Type B pancreatic cell (in vitro differentiated cells): ENCODE data around the gene PAK5. TPM values are rescaled to one million over a fixed set of nuclear protein-coding genes. Genes with fewer than 3 reads are reported as not detected.

ENCODE experiments used
- DNase-seq: peaks from one replicate; pipeline ENCODE4 v3.0.0; 2021; ENCODE audit warnings: mixed read lengths; ENCODE audit not compliant: unreplicated experiment; ENCODE audit errors: extremely low spot score
- H3K27ac Mint-ChIP-seq: 2 replicates; pipeline ENCODE4 v1.8.0; 2021; ENCODE audit warnings: mild to moderate bottlenecking, mixed read lengths
- H3K27me3 Mint-ChIP-seq: 2 replicates; pipeline ENCODE4 v1.8.0; 2021; ENCODE audit warnings: mixed read lengths
- H3K36me3 Mint-ChIP-seq: 2 replicates; pipeline ENCODE4 v1.8.0; 2021; ENCODE audit warnings: mixed read lengths
- H3K4me1 Mint-ChIP-seq: one replicate; pipeline ENCODE4 v1.8.0; 2021; ENCODE audit warnings: mixed read lengths; ENCODE audit not compliant: unreplicated experiment
- H3K4me3 Mint-ChIP-seq: 2 replicates; pipeline ENCODE4 v1.8.0; 2021; ENCODE audit warnings: mild to moderate bottlenecking, mixed read lengths
- H3K9me3 Mint-ChIP-seq: 2 replicates; pipeline ENCODE4 v1.8.0; 2021; ENCODE audit warnings: mixed read lengths
- CTCF ChIP-seq: fragments of 200-600 bp; sonication (generic); conservative IDR thresholded peaks from 2 replicates; pipeline ENCODE4 v1.5.0; 2021; ENCODE audit warnings: antibody characterized with exemption, mild to moderate bottlenecking
- total RNA-seq: library from RNA; stranded (reverse); gene quantifications from 2 replicates; pipeline ENCODE4 v1.2.1, GENCODE V29; 2021; ENCODE audit warnings: low replicate concordance

The PAK5 gene
- total RNA-seq, 1 donor from 2014 or later = 1.8 TPM

GRCh38 chr20:9531581-9531980, 307.3 kb downstream of the PAK5 start:
- H3K4me1 Mint-ChIP-seq = peaks cover 13% of the 10 kb centered on the region
- no peak for DNase-seq
- H3K9me3 Mint-ChIP-seq = no peaks in the 10 kb centered on the region
- H3K4me3 Mint-ChIP-seq = no peak overlapping the region
- H3K27ac Mint-ChIP-seq = no peak overlapping the region
- peaks cover 13% of the 10 kb centered on the region for H3K27me3 Mint-ChIP-seq
- no peak for TF ChIP-seq CTCF
- no peaks in the 10 kb centered on the region for H3K36me3 Mint-ChIP-seq

GRCh38 chr20:9523636-9524035, 315.2 kb downstream of the PAK5 start:
- no peak overlapping the region for H3K27ac Mint-ChIP-seq
- no peak overlapping the region for H3K4me3 Mint-ChIP-seq
- no peaks in the 10 kb centered on the region for H3K9me3 Mint-ChIP-seq
- peaks cover 2% of the 10 kb centered on the region for H3K4me1 Mint-ChIP-seq
- H3K36me3 Mint-ChIP-seq = no peaks in the 10 kb centered on the region
- peaks cover 19% of the 10 kb centered on the region for H3K27me3 Mint-ChIP-seq
- no peak for DNase-seq
- TF ChIP-seq CTCF = no peak

GRCh38 chr20:9520086-9520485, 318.8 kb downstream of the PAK5 start:
- Mint-ChIP-seq H3K4me3 (no peak overlapping the region), H3K27ac (no peak overlapping the region), H3K9me3 (no peaks in the 10 kb centered on the region), H3K36me3 (no peaks in the 10 kb centered on the region), H3K27me3 (peaks cover 50% of the 10 kb centered on the region), H3K4me1 (peaks cover 6% of the 10 kb centered on the region)
- DNase-seq = no peak
- no peak for TF ChIP-seq CTCF

GRCh38 chr20:9518576-9519175, 320.2 kb downstream of the PAK5 start:
- no peak for DNase-seq
- Mint-ChIP-seq H3K4me3 (no peak overlapping the region), H3K9me3 (no peaks in the 10 kb centered on the region), H3K27me3 (peaks cover 64% of the 10 kb centered on the region), H3K4me1 (peaks cover 12% of the 10 kb centered on the region), H3K27ac (no peak overlapping the region), H3K36me3 (no peaks in the 10 kb centered on the region)
- no peak for TF ChIP-seq CTCF

- Mint-ChIP-seq H3K9me3 (no peaks in the 10 kb centered on the region), H3K36me3 (no peaks in the 10 kb centered on the region), H3K4me3 (no peak overlapping the region), H3K4me1 (peaks cover 12% of the 10 kb centered on the region), H3K27me3 (peaks cover 75% of the 10 kb centered on the region), H3K27ac (no peak overlapping the region)
- DNase-seq = no peak
- peak; percentile 50 for TF ChIP-seq CTCF
These were observed 321.3 kb downstream of the PAK5 start for GRCh38 chr20:9517297-9518162.
